ENCODE results near the gene SLC34A1. TPM values are rescaled to one million over a fixed set of nuclear protein-coding genes. Genes with fewer than 3 reads are reported as not detected.

Gene SLC34A1
- total and polyA plus RNA-seq, 2 of the 13 experiments (the other 11 are each of a cell fraction or from before 2014, with no cell fraction given) = 0.03 to 0.20 TPM

GRCh38 chr5:177370488-177371119 lies 13.6 kb upstream of the SLC34A1 start (continued):
- no peak for TF ChIP-seq ZNF609 (CRISPR knock-in tag; IDR thresholded peaks at IDR 0.05; ENCODE audit: borderline replicate concordance)
- no peak for TF ChIP-seq ZSCAN12 (CRISPR knock-in tag; IDR thresholded peaks at IDR 0.05)
- peak; percentile 46; the same call in 1 of the 2 replicates for TF ChIP-seq FOSL2 (CRISPR knock-in tag; IDR thresholded peaks at IDR 0.05)
- peak; percentile 77; the same call in 1 of the 2 replicates for TF ChIP-seq MAZ (IDR thresholded peaks at IDR 0.05; ENCODE audit: borderline replicate concordance, low read depth, low read length)
- TF ChIP-seq MAZ (CRISPR knock-in tag; IDR thresholded peaks at IDR 0.05; ENCODE audit: low read depth) = no peak; the same call in 1 of the 2 replicates
- TF ChIP-seq, protein P1, sequence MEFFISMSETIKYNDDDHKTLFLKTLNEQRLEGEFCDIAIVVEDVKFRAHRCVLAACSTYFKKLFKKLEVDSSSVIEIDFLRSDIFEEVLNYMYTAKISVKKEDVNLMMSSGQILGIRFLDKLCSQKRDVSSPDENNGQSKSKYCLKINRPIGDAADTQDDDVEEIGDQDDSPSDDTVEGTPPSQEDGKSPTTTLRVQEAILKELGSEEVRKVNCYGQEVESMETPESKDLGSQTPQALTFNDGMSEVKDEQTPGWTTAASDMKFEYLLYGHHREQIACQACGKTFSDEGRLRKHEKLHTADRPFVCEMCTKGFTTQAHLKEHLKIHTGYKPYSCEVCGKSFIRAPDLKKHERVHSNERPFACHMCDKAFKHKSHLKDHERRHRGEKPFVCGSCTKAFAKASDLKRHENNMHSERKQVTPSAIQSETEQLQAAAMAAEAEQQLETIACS (CRISPR knock-in tag; IDR thresholded peaks at IDR 0.05) = no peak
- TF ChIP-seq NRL (CRISPR knock-in tag; IDR thresholded peaks at IDR 0.05; ENCODE audit: borderline replicate concordance) = no peak
- no peak for TF ChIP-seq ZNF780A (CRISPR knock-in tag; IDR thresholded peaks at IDR 0.05)
- TF ChIP-seq, protein P2, sequence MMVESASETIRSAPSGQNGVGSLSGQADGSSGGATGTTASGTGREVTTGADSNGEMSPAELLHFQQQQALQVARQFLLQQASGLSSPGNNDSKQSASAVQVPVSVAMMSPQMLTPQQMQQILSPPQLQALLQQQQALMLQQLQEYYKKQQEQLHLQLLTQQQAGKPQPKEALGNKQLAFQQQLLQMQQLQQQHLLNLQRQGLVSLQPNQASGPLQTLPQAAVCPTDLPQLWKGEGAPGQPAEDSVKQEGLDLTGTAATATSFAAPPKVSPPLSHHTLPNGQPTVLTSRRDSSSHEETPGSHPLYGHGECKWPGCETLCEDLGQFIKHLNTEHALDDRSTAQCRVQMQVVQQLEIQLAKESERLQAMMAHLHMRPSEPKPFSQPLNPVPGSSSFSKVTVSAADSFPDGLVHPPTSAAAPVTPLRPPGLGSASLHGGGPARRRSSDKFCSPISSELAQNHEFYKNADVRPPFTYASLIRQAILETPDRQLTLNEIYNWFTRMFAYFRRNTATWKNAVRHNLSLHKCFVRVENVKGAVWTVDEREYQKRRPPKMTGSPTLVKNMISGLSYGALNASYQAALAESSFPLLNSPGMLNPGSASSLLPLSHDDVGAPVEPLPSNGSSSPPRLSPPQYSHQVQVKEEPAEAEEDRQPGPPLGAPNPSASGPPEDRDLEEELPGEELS (CRISPR knock-in tag; IDR thresholded peaks at IDR 0.05) = peak; percentile 60; the same call in 1 of the 2 replicates
- TF ChIP-seq, protein P3, sequence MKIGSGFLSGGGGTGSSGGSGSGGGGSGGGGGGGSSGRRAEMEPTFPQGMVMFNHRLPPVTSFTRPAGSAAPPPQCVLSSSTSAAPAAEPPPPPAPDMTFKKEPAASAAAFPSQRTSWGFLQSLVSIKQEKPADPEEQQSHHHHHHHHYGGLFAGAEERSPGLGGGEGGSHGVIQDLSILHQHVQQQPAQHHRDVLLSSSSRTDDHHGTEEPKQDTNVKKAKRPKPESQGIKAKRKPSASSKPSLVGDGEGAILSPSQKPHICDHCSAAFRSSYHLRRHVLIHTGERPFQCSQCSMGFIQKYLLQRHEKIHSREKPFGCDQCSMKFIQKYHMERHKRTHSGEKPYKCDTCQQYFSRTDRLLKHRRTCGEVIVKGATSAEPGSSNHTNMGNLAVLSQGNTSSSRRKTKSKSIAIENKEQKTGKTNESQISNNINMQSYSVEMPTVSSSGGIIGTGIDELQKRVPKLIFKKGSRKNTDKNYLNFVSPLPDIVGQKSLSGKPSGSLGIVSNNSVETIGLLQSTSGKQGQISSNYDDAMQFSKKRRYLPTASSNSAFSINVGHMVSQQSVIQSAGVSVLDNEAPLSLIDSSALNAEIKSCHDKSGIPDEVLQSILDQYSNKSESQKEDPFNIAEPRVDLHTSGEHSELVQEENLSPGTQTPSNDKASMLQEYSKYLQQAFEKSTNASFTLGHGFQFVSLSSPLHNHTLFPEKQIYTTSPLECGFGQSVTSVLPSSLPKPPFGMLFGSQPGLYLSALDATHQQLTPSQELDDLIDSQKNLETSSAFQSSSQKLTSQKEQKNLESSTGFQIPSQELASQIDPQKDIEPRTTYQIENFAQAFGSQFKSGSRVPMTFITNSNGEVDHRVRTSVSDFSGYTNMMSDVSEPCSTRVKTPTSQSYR (CRISPR knock-in tag; IDR thresholded peaks at IDR 0.05; ENCODE audit: borderline replicate concordance) = no peak
- TF ChIP-seq PHB2 (IDR thresholded peaks at IDR 0.05; ENCODE audit: partially characterized antibody) = no peak
- TF ChIP-seq ZIK1 (CRISPR knock-in tag; IDR thresholded peaks at IDR 0.05; ENCODE audit: borderline replicate concordance, low read depth) = no peak
- TF ChIP-seq SCMH1 (CRISPR knock-in tag; IDR thresholded peaks at IDR 0.05; ENCODE audit: borderline replicate concordance) = no peak
- peak; percentile 66; the same call in 1 of the 2 replicates for TF ChIP-seq CBX5 (CRISPR knock-in tag; IDR thresholded peaks at IDR 0.05; ENCODE audit: borderline replicate concordance)
- TF ChIP-seq ZNF329 (CRISPR knock-in tag; IDR thresholded peaks at IDR 0.05; ENCODE audit: low read depth) = 0 out of 2 replicates have a peak, but pooled peaks have one; percentile 62
- TF ChIP-seq ZNF740 (CRISPR knock-in tag; IDR thresholded peaks at IDR 0.05) = no peak
- TF ChIP-seq ISL2 (CRISPR knock-in tag; IDR thresholded peaks at IDR 0.05) = peak; percentile 63
- TF ChIP-seq TBP (CRISPR knock-in tag; IDR thresholded peaks at IDR 0.05) = no peak
